ENCODE measurements around the gene MIS18BP1.
"Not testable (repeated sequence)": the region's sequence is repeated elsewhere in the genome, so short reads cannot be mapped to it uniquely, and the experiment has no call there.

Gene MIS18BP1

DNA sequence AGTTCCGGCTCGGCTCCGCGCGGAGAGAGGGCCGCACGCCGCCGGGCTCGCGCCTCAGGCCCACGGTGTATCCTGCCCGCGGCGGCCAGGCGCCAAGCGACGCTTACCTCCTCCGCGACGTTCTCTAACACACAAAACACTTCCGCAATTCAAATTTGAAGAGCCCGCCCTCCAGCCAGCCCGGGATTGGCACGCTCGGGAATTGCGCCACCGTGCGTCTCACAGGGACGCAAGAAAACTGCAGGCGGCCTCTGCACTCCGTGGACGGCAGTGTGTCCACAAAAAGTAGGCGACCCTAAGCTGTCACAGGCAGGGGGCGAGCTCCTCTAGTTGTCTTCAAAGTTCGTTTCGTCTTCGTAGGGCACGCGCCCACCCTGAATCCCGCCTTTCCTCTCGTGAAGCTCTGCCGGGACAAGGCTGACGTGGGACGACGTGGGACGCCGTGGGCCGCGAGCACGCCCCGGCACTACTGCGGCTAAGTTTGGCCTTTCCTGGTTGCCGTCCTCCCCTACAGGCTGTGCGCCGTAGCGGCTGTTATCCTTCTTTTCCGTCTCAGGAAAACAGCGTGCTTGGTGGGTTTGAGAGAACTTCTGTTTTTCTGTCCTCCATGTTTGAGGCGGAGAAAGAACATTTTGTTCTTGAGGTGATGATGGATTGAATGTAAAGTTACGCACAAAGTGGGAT, at the start of gene MIS18BP1:
Gene MIS18BP1, minus strand, starts transcription at position 133 of the 684 bp plus-strand sequence. CDS start 5,916 bp downstream, outside the sequence.
- Histone ChIP-seq H3K27ac (peak within 1 kb of the TSS; percentile 77 to 97 (median 91)), H3K4me3 (peak within 1 kb of the TSS; percentile 59 to 88 (median 77))

GRCh38 chr14:45298423-45299117, 45.6 kb upstream of the MIS18BP1 start:
- Histone ChIP-seq H3K27ac (no peak overlapping the region), H3K4me3 (no peak overlapping the region)

DNA sequence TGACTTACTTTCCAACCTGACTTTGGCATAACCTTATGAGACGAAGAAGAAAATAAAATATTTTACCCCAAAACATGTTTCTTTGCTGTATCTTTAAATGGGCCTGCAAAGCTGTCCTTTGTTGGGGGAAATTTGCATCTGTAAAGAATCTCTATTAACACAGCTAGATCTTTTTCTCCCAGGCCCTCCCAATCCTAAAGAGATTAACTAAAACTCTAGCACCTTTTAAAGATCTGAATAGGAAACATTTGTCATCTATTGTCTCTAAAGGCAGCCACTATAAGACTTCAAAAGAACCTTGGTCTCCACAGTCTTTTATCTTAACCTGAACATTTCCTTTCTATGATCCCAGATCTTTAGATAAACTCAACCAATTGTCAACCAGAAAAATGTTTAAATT, 41.8 kb upstream of the MIS18BP1 start:
- H3K27ac ChIP-seq, H3K4me3 ChIP-seq: not testable (repeated sequence)

DNA sequence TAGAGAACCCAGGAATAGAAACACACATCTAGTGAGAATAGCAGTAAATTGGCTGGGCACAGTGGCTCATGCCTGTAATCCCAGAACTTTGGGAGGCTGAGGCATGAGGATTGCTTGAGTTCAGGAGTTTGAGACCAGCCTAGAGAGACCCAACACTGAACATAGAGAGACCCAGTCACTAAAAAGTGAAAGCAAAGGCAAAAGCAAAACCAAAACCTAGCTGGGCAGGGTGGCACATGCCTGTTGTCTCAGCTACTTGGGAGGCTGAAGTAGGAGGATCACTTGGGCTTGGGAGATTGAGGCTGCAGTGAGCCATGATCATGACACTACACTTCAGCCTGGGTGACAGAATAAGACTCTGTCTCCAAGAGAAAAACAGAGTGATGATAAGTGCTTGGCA, 37.5 kb upstream of the MIS18BP1 start:
- no peak overlapping the region for H3K27ac ChIP-seq
- no peak overlapping the region for H3K4me3 ChIP-seq

DNA sequence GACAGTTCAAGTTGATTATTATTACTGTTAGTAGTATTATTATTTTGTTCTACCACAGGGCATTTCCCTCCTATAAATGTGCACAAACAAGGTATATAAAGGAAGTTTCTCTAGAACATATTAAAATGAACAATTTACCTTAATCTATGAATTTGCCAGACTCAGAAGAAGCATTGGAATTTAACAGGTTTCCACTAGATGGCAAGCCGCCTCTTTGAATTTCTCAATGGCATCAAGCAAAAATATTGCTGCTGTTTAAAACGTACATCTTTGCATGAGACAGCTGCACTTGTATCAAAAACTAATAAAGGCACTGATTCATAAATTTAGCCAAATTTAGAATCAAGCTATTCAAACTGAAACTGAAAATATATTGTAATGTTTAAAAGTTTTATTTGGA, 34.6 kb upstream of the MIS18BP1 start:
- no peak overlapping the region for H3K27ac ChIP-seq
- H3K4me3 ChIP-seq = no peak overlapping the region

DNA sequence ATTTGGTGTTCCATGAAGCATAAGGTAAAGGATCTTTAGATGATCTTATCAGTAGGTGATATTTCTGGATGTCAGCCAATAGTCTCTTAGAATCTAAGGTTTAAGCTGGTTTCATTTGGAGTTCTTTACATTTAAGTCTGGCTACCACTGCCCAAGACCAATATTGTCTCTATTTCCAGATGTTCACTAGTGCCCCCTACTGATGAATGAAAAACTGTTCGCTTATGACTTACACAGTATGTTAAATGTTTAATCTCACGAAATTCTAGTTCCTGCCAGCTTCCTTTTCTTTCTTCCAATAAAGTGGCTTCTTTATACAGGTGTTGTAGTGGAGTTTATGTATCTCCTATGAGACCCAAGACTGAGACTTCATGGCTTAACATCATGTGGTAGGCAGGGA, 31.8 kb upstream of the MIS18BP1 start:
- no peak overlapping the region for H3K27ac ChIP-seq
- H3K4me3 ChIP-seq = no peak overlapping the region

- H3K4me3 ChIP-seq, H3K27ac ChIP-seq: not testable (repeated sequence)
Observed at GRCh38 chr14:45281731-45282400, 28.9 kb upstream of the MIS18BP1 start.

DNA sequence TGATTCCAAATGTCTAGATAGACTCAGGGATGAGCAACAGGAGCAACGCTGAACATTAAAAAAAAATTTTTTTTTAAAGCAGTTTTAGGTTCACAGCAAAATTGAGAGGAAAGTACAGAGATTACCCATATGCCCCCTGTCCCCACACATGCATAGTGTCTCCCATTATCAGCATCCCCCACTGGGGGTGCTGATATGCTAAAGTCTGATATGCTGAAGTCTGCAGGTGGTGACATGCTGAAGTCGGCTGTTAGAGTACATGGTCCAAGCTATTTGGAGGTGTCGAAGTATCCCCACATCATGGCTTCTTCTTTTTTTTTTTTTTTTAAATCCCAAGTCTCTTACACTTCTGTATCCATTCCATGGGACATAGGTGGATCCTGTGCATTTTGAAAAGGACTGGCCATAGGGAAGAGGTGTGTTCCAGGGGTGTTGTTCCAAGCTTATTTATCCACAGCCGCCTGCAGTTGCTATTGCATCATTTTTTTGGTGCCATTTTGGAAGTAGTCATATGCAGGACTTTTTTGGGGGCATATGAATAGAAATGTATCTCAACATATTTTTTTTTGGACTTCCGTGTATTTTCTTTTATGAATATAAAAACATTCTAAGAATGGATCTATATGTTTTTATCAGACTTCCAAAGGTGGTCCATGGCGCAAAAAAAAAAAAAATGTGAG, 19.0 kb upstream of the MIS18BP1 start:
- H3K27ac ChIP-seq = no peak overlapping the region
- H3K4me3 ChIP-seq = no peak overlapping the region

GRCh38 chr14:45270031-45270430, 17.0 kb upstream of the MIS18BP1 start:
- H3K27ac ChIP-seq = no peak overlapping the region

GRCh38 chr14:45267071-45267470, 14.1 kb upstream of the MIS18BP1 start:
- H3K27ac ChIP-seq = no peak overlapping the region
- H3K4me3 ChIP-seq = no peak overlapping the region

More at GRCh38 chr14:45270031-45270430, 17.0 kb upstream of the MIS18BP1 start:
- H3K4me3 ChIP-seq = no peak overlapping the region

- no peak overlapping the region for H3K4me3 ChIP-seq
Observed at GRCh38 chr14:45262637-45263036, 9.6 kb upstream of the MIS18BP1 start.

DNA sequence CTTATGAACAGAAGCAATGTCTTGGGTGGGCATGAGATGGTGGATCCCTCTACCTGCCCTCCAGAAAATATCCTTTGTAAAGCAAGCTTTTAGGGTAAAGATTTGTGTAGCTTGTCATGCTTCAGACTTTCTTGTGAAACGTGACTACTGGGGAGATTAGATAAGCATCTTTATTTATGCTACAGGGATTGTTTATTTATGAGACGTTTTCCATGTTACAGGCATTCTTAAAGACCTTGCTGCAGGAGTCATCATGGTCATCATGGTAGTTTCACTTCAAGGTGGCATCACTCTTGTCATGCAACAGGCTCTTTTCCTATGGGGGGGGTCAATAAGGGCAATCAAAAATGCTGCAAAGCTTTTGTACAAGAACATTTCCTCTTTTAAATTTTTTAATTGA, 8.2 kb upstream of the MIS18BP1 start:
- Histone ChIP-seq H3K4me3 (no peak overlapping the region), H3K27ac (no peak overlapping the region)

More at GRCh38 chr14:45262637-45263036, 9.6 kb upstream of the MIS18BP1 start:
- no peak overlapping the region for H3K27ac ChIP-seq

DNA sequence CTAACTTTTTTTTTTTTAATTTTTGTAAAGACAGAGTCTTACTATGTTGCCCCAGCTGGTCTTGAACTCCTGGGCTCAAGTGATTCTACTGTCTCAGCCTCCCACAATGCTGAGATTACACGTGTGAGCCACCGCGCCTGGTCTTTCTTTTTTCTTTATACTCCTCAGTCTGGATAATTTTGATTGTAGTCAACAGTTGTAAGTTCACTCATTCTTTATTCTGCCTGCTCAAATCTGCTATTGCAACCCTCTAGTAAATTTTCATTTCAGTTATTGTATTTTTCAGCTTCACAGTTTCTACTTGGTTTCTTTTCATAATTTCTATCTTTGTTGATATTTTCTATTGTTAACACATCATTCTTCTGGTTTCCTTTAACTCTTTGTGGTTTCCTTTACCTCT, 5.8 kb upstream of the MIS18BP1 start:
- Histone ChIP-seq H3K27ac (no peak overlapping the region), H3K4me3 (no peak overlapping the region)

- H3K27ac ChIP-seq = no peak overlapping the region
- no peak overlapping the region for H3K4me3 ChIP-seq
Observed at GRCh38 chr14:45258073-45258472, 5.1 kb upstream of the MIS18BP1 start.

DNA sequence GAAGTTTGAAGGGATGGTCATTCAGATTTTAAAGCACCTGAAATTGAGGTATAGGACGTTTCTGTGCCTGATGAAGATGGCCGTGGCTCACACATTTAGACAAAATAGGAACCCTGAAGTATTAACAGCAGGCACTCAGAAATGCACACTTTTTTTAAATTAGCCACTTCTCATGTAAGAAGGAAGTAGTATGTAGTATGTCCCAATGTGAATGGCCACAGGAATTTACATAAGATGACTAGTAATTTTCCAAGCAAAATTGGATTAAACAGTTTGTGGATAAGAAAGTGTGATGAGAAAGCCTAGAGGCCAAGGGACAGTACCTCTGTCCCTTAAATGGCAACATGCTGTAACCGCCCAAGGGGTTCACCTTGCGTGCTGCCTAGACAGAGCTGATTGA, 1.8 kb upstream of the MIS18BP1 start:
- Histone ChIP-seq H3K4me3 (no peak overlapping the region), H3K27ac (no peak overlapping the region)

- peak overlapping the region; percentile 59 to 88 (median 77) for H3K4me3 ChIP-seq
- peak overlapping the region; percentile 77 to 97 (median 91) for H3K27ac ChIP-seq
Observed at GRCh38 chr14:45253754-45254310, 830 bp upstream of the MIS18BP1 start.

DNA sequence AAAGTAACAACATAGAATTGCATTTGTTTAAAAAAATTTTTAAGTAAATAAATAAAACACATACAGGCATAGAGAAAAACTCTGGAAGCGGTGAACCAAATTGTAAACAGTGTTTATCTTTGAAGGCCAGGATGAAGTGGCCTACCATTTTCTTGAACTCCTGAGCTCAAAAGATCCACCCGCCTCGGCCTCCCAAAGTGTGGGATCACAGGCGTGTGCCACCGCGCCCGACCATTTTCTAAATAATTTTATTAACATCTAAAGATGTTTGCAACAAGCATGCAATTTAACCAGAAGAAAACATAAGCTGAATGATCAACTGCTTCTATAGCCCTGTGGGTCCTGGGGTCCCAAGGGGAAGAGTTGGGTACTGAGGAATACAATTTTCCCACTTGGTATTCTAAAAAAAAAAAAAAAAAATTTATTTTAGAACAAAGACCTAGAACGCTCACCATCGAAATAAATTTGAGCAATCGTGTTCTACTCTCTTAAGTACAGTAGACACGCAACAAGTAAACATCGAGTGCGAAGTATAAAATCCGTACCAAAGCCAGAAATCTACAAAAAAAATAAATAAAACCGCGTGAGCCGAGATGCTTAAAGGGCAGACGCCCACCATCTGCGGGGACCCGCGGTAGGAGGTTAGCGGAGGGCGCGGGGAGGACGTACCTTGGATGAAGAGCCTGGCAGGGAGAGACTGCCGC, 484 bp downstream of the MIS18BP1 start:
- H3K27ac ChIP-seq = peak overlapping the region in 20 of 21 experiments; percentile 80 to 97 (median 91)
- peak overlapping the region; percentile 59 to 88 (median 77) for H3K4me3 ChIP-seq

- Histone ChIP-seq H3K27ac (peak overlapping the region in 11 of 21 experiments; percentile 35 to 97 (median 91)), H3K4me3 (peak overlapping the region; percentile 59 to 88 (median 77))
Observed at GRCh38 chr14:45251912-45252311, 1.1 kb downstream of the MIS18BP1 start.
